Astrocyte (in vitro differentiated cells and primary cell): ENCODE data around the gene MYPOP. TPM values are rescaled to one million over a fixed set of nuclear protein-coding genes. Genes with fewer than 3 reads are reported as not detected.

Experiments used
- DNase-seq: peaks from one replicate; pipeline ENCODE4 v3.0.0-alpha.2; 2010; ENCODE audit warnings: low read depth
- FAIRE-seq: peaks from 2 replicates; lab custom pipeline; 2011; peaks lifted over from hg19 to GRCh38; lab: Jason Lieb, UNC
- H2AFZ ChIP-seq: 2 replicates; pipeline ENCODE4 v1.6.0; 2012; ENCODE audit warnings: low read depth, low read length, inconsistent platforms
- H3K27ac ChIP-seq: 2 replicates; pipeline ENCODE4 v1.5.1; 2011; ENCODE audit warnings: low read depth, low read length, inconsistent platforms
- H3K27me3 ChIP-seq: 2 replicates; pipeline ENCODE4 v1.6.0; 2011; ENCODE audit warnings: low read length, inconsistent platforms; ENCODE audit not compliant: insufficient read depth
- H3K36me3 ChIP-seq: 2 replicates; pipeline ENCODE4 v1.5.1; 2011; ENCODE audit warnings: low read length, inconsistent platforms; ENCODE audit not compliant: insufficient read depth
- H3K4me1 ChIP-seq: 2 replicates; pipeline ENCODE4 v1.5.1; 2011; ENCODE audit warnings: low read length, inconsistent platforms; ENCODE audit not compliant: insufficient read depth
- H3K4me2 ChIP-seq: 2 replicates; pipeline ENCODE4 v1.6.0; 2012; ENCODE audit warnings: low read length, inconsistent platforms
- H3K4me3 ChIP-seq: 2 replicates; pipeline ENCODE4 v1.5.1; 2011; ENCODE audit warnings: low read depth, mild to moderate bottlenecking, low read length, inconsistent platforms; ENCODE audit not compliant: insufficient read depth
- H3K79me2 ChIP-seq: 2 replicates; pipeline ENCODE4 v1.6.0; 2012; ENCODE audit warnings: mild to moderate bottlenecking, low read length, inconsistent platforms; ENCODE audit not compliant: insufficient read depth
- H3K9ac ChIP-seq: 2 replicates; pipeline ENCODE4 v1.6.0; 2012; ENCODE audit warnings: mild to moderate bottlenecking, low read length, inconsistent platforms
- H3K9me3 ChIP-seq: 2 replicates; pipeline ENCODE4 v1.5.1; 2012; ENCODE audit warnings: low read depth, mild to moderate bottlenecking, low read length, inconsistent platforms; ENCODE audit not compliant: insufficient read depth
- H4K20me1 ChIP-seq: 2 replicates; pipeline ENCODE4 v1.6.0; 2012; ENCODE audit warnings: low read length, inconsistent platforms; ENCODE audit not compliant: insufficient read depth
- H3K27ac Mint-ChIP-seq: one replicate; pipeline ENCODE4 v1.8.0; 2021; ENCODE audit warnings: mild to moderate bottlenecking, mixed read lengths; ENCODE audit not compliant: unreplicated experiment
- H3K27me3 Mint-ChIP-seq: one replicate; pipeline ENCODE4 v1.8.0; 2021; ENCODE audit warnings: low read depth, mixed read lengths; ENCODE audit not compliant: unreplicated experiment
- H3K36me3 Mint-ChIP-seq: one replicate; pipeline ENCODE4 v1.8.0; 2021; ENCODE audit warnings: low read depth, mixed read lengths; ENCODE audit not compliant: unreplicated experiment
- H3K4me1 Mint-ChIP-seq: one replicate; pipeline ENCODE4 v1.8.0; 2021; ENCODE audit warnings: low read depth, mixed read lengths; ENCODE audit not compliant: unreplicated experiment
- H3K4me3 Mint-ChIP-seq: one replicate; pipeline ENCODE4 v1.8.0; 2021; ENCODE audit warnings: mild to moderate bottlenecking, moderate library complexity, mixed read lengths; ENCODE audit not compliant: unreplicated experiment
- H3K9me3 Mint-ChIP-seq: one replicate; pipeline ENCODE4 v1.8.0; 2021; ENCODE audit warnings: mild to moderate bottlenecking, mixed read lengths; ENCODE audit not compliant: unreplicated experiment
- CTCF ChIP-seq: IDR thresholded peaks from 2 replicates; pipeline ENCODE4 v1.5.1; 2011; ENCODE audit warnings: low read depth, mild to moderate bottlenecking, inconsistent platforms, low read length, moderate library complexity; ENCODE audit not compliant: insufficient read depth
- EZH2 ChIP-seq: IDR thresholded peaks from 2 replicates; pipeline ENCODE4 v1.6.1; 2012; ENCODE audit warnings: mild to moderate bottlenecking, low read length, inconsistent platforms; ENCODE audit not compliant: insufficient read depth
- total RNA-seq: library from RNA; stranded (reverse); gene quantifications from 2 replicates; pipeline ENCODE4 v1.2.1, GENCODE V29; 2021

Gene MYPOP
- total RNA-seq, 1 donor from 2014 or later = 11.0 TPM

GRCh38 chr19:45881909-45882528 is 20.4 kb downstream of the MYPOP start:
- Histone ChIP-seq H3K9me3 (no peaks in the 10 kb centered on the region), H3K36me3 (no peaks in the 10 kb centered on the region), H3K9ac (no peak overlapping the region), H3K4me2 (peak overlapping the region; percentile 81), H3K4me3 (no peak overlapping the region), H3K79me2 (peaks cover 24% of the 10 kb centered on the region), H4K20me1 (peaks cover 33% of the 10 kb centered on the region), H3K27me3 (no peaks in the 10 kb centered on the region), H3K4me1 (peaks cover 23% of the 10 kb centered on the region), H2AFZ (no peak overlapping the region), H3K27ac (no peak overlapping the region)
- DNase-seq (no peak), FAIRE-seq (no peak)
- Mint-ChIP-seq H3K4me3 (peak overlapping the region; percentile 25), H3K9me3 (no peaks in the 10 kb centered on the region), H3K36me3 (peaks cover 2% of the 10 kb centered on the region), H3K27me3 (peaks cover 2% of the 10 kb centered on the region), H3K27ac (no peak overlapping the region), H3K4me1 (peaks cover 17% of the 10 kb centered on the region)
- TF ChIP-seq CTCF (no peak), EZH2 (no peak)

- H4K20me1 ChIP-seq = peaks cover 33% of the 10 kb centered on the region
- H3K4me2 ChIP-seq = no peak overlapping the region
- no peak overlapping the region for H3K27ac Mint-ChIP-seq
- DNase-seq = no peak
- H3K4me3 ChIP-seq = no peak overlapping the region
- H3K4me1 ChIP-seq = peaks cover 27% of the 10 kb centered on the region
- peaks cover 2% of the 10 kb centered on the region for H3K36me3 Mint-ChIP-seq
- H3K27me3 ChIP-seq = no peaks in the 10 kb centered on the region
- H3K9me3 ChIP-seq = no peaks in the 10 kb centered on the region
- peaks cover 17% of the 10 kb centered on the region for H3K4me1 Mint-ChIP-seq
- H3K27me3 Mint-ChIP-seq = peaks cover 2% of the 10 kb centered on the region
- no peak overlapping the region for H2AFZ ChIP-seq
- H3K4me3 Mint-ChIP-seq = peak overlapping the region; percentile 25
- peaks cover 24% of the 10 kb centered on the region for H3K79me2 ChIP-seq
- no peak overlapping the region for H3K27ac ChIP-seq
- H3K9me3 Mint-ChIP-seq = no peaks in the 10 kb centered on the region
- H3K36me3 ChIP-seq = no peaks in the 10 kb centered on the region
- no peak overlapping the region for H3K9ac ChIP-seq
- no peak for TF ChIP-seq EZH2
- TF ChIP-seq CTCF = no peak
- no peak for FAIRE-seq
Observed at GRCh38 chr19:45881082-45881908, 21.1 kb downstream of the MYPOP start.
